AG04449 (cell line): Measurements from ENCODE around the gene IFT43.

Experiments used
- CTCF ChIA-PET: fragments of 350-600 bp; formaldehyde crosslinking; extraction: SDS; loops from one replicate; lab custom pipeline; 2021; ENCODE audit warnings: antibody characterized with exemption; lab: Yijun Ruan, JAX
- POLR2A ChIA-PET: fragments of 400-600, 350-600 bp; formaldehyde crosslinking; extraction: SDS; loops from one replicate; lab custom pipeline; 2020; ENCODE audit warnings: antibody characterized with exemption, inconsistent platforms; lab: Yijun Ruan, JAX
- DNase-seq: peaks from one replicate; pipeline ENCODE4 v3.0.0-alpha.2; 2010; ENCODE audit warnings: low read depth, low spot score
- H3K4me3 ChIP-seq: 2 replicates; pipeline ENCODE4 v1.5.1; 2011; ENCODE audit warnings: low read depth, mild to moderate bottlenecking, control low read depth, low read length
- CTCF ChIP-seq: IDR thresholded peaks from one replicate; pipeline ENCODE4 v1.5.1; 2011; ENCODE audit warnings: mild to moderate bottlenecking, moderate library complexity, low read length, control low read depth, inconsistent platforms; ENCODE audit not compliant: insufficient read depth; ENCODE audit errors: missing control alignments

The IFT43 gene

GRCh38 chr14:75977582-75977943 is 8.0 kb upstream of the IFT43 start:
- POLR2A ChIA-PET = no interaction called here

DNA sequence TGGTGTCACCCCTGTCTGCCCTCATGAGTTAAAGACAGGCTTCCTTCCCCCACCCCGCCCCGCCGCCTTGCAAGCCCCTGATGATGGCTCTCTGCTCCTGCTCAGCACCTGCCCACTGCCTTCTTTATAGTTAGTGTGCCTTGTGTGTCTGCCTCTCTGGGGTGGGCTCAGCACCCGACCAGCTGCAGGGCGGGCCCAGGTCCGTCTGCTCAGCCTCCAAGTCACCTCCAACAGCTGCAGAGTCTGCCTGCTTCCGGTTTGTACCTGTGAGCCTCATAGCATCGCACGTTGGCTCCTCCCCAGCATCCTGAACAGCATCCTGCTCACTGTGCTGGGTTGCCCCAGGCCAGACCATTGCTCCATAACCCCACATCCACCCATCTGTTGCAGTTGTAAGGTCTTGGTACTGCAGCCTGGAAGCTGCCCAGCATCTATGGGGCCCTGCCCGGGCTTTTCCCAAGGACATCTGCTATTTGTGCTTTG is 7.3 kb upstream of the IFT43 start:
- POLR2A ChIA-PET = no interaction called here
- no peak overlapping the region for H3K4me3 ChIP-seq
- CTCF ChIA-PET = interaction anchor here (0.7 to 20.2 kb wide), 14 partner anchors 8 to 324 kb away, joined by 3 to 715 read pairs (median 8); no protein-coding TSS in a partner anchor
- no peak for TF ChIP-seq CTCF
- DNase-seq = no peak

More at GRCh38 chr14:75977582-75977943, 8.0 kb upstream of the IFT43 start:
- H3K4me3 ChIP-seq = no peak overlapping the region
- CTCF ChIA-PET = interaction anchor here (1.1 to 20.2 kb wide), 5 partner anchors 21 to 266 kb away, joined by 3 to 715 read pairs (median 230); no protein-coding TSS in a partner anchor
- no peak for DNase-seq
- TF ChIP-seq CTCF = no peak

DNA sequence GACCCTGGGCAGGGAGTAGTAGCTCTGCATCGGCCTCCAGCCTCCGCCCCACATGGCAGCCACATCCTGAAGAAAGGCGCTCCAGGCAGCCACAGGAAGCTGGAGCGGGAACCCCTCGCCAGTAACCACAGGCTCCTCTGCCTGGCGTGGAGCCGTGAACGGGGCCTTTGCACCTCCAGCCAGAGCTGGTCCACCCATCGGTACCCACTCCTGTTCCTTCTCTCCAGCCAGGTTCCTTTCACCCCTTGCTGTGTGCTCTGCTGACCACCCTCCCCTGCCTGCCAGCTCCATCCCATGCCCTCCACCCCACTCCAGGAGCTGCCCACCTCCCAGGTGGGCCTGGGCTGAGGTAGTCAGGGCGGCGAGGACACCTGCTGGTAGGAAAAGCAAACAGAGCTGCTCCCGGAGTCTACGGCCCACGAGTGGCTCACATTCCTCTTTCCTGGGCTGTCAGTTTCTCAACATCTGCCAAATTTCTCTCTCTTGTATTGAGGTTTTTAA is 6.4 kb upstream of the IFT43 start:
- CTCF ChIA-PET = interaction anchor here (0.6 to 20.2 kb wide), 29 partner anchors 9 to 408 kb away, joined by 3 to 715 read pairs (median 4); no protein-coding TSS in a partner anchor
- POLR2A ChIA-PET = no interaction called here

GRCh38 chr14:75979648-75980565 is 5.7 kb upstream of the IFT43 start:
- ChIA-PET POLR2A (interaction anchor here (0.8 kb wide), 1 partner anchor 269 kb away, joined by 4 read pairs; no protein-coding TSS in a partner anchor), CTCF (interaction anchor here (0.6 to 20.2 kb wide), 28 partner anchors 10 to 329 kb away, joined by 3 to 715 read pairs (median 4); no protein-coding TSS in a partner anchor)
- DNase-seq = no peak
- TF ChIP-seq CTCF = no peak
- H3K4me3 ChIP-seq = peak overlapping the region; percentile 18

More for the DNA sequence above, 6.4 kb upstream of the IFT43 start:
- H3K4me3 ChIP-seq = peak overlapping the region; percentile 1
- DNase-seq = no peak
- peak; percentile 76 for TF ChIP-seq CTCF

DNA sequence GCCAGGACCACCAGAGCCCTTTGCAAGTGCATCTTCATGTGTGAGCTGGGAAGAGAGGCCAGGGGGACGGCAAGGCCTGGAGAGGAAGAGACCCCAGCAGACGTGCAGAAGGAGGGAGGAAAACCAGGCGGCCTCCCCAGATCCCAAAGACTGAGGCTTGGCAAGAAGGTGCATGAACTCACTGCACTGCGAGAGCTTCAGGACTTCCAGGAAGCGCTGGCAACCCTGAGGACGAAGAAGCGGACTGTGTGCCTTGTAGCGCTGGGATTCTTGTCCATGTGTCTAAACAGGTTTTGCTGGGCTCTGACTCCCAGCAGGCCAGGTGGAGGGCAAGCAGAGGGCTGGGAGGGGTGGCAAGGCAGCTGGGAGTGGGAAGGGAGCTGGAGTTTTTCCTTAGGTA is 4.7 kb upstream of the IFT43 start:
- TF ChIP-seq CTCF = no peak
- CTCF ChIA-PET = interaction anchor here (0.7 to 20.2 kb wide), 13 partner anchors 8 to 278 kb away, joined by 3 to 715 read pairs (median 15); no protein-coding TSS in a partner anchor

More for the DNA sequence above, 4.7 kb upstream of the IFT43 start:
- DNase-seq = no peak
- POLR2A ChIA-PET = interaction anchor here (0.8 kb wide), 1 partner anchor 270 kb away, joined by 4 read pairs; no protein-coding TSS in a partner anchor
- 0 out of 2 replicates have a peak overlapping the region, but pooled peaks have one; percentile 12 for H3K4me3 ChIP-seq
